Caco-2 (cell line): Measurements from ENCODE around the gene TTLL8. TPM values are rescaled to one million over a fixed set of nuclear protein-coding genes. Genes with fewer than 3 reads are reported as not detected.
A peak's percentile ranks its signal among the peaks of the same experiment; 100 is the strongest.

Experiments used
- BruUV-seq: library from RNA; stranded (reverse); fragments of 400-500 nt; replicated peaks from 2 replicates; lab custom pipeline; 2021; lab: Mats Ljungman, UMichigan
- CTCF ChIA-PET: fragments of 300-600 bp; sonication (Branson Sonifier 250); formaldehyde crosslinking; loops from one replicate; lab custom pipeline; 2022; ENCODE audit warnings: antibody characterized with exemption; lab: Charles Lee
- POLR2A ChIA-PET: fragments of 300-600 bp; sonication (Branson Sonifier 250); formaldehyde crosslinking; loops from one replicate; lab custom pipeline; 2022; ENCODE audit warnings: antibody characterized with exemption; lab: Charles Lee
- DNase-seq, 2 experiments: peaks; one replicate each; pipeline versions ENCODE4 v3.0.0 to v3.0.0-alpha.2; 2020 to 2022
- H3K27me3 ChIP-seq: replicated peaks from 2 replicates; pipeline ENCODE4 v1.6.0; 2011; ENCODE audit warnings: low read length; ENCODE audit not compliant: control insufficient read depth, insufficient read depth
- H3K36me3 ChIP-seq: 2 replicates; pipeline ENCODE4 v1.5.1; 2011; ENCODE audit warnings: low read length; ENCODE audit not compliant: control insufficient read depth, insufficient read depth
- H3K4me1 ChIP-seq: fragments of 250-450 bp; sonication (Bioruptor Pico); 2 replicates; pipeline ENCODE4 v1.5.1; 2020; ENCODE audit warnings: mild to moderate bottlenecking
- H3K4me3 ChIP-seq: 2 replicates; pipeline ENCODE4 v1.5.1; 2011; ENCODE audit warnings: low read depth, mild to moderate bottlenecking, control low read depth, low read length
- H3K9me3 ChIP-seq: fragments of 250-450 bp; sonication (Bioruptor Pico); 2 replicates; pipeline ENCODE4 v1.5.1; 2020; ENCODE audit warnings: mild to moderate bottlenecking, moderate library complexity
- H3K27ac Mint-ChIP-seq: one replicate; pipeline ENCODE4 v1.8.0; 2022; ENCODE audit warnings: mixed read lengths; ENCODE audit not compliant: unreplicated experiment
- H3K27me3 Mint-ChIP-seq: one replicate; pipeline ENCODE4 v1.8.0; 2022; ENCODE audit warnings: mixed read lengths; ENCODE audit not compliant: insufficient read depth, unreplicated experiment
- H3K36me3 Mint-ChIP-seq: one replicate; pipeline ENCODE4 v1.8.0; 2022; ENCODE audit warnings: mild to moderate bottlenecking, mixed read lengths; ENCODE audit not compliant: insufficient read depth, unreplicated experiment
- H3K4me1 Mint-ChIP-seq: one replicate; pipeline ENCODE4 v1.8.0; 2022; ENCODE audit warnings: low read depth, mixed read lengths; ENCODE audit not compliant: unreplicated experiment
- H3K4me3 Mint-ChIP-seq: one replicate; pipeline ENCODE4 v1.8.0; 2022; ENCODE audit warnings: mild to moderate bottlenecking, moderate library complexity, mixed read lengths; ENCODE audit not compliant: unreplicated experiment
- H3K9me3 Mint-ChIP-seq: one replicate; pipeline ENCODE4 v1.8.0; 2022; ENCODE audit warnings: mixed read lengths; ENCODE audit not compliant: unreplicated experiment
- CTCF ChIP-seq, 2 experiments: fragments of 200-600 bp in 1 of 2; IDR thresholded peaks; 1 replicate in 1 of 2; 2 replicates in 1 of 2; pipeline versions ENCODE4 v1.5.1 to v1.8.0; 2011 to 2022; ENCODE audit warnings: antibody characterized with exemption in 1 of 2, control low read depth in 1 of 2, inconsistent platforms in 1 of 2, low read depth in 1 of 2, low read length in 1 of 2, mild to moderate bottlenecking in 1 of 2, moderate library complexity in 1 of 2; ENCODE audit not compliant: insufficient read depth in 1 of 2, severe bottlenecking in 1 of 2, unreplicated experiment in 1 of 2
- intact Hi-C: fragments of 100-400 bp; cut with micrococcal nuclease; formaldehyde crosslinking; loops from one replicate; pipeline ENCODE4 v1.10.0; 2022; ENCODE audit not compliant: unreplicated experiment
- total RNA-seq: library from RNA; stranded (reverse); gene quantifications from 2 replicates; pipeline ENCODE4 v1.2.3, GENCODE V29; 2022

TTLL8 gene
- total RNA-seq, 1 experiment from 2014 or later, result not detected

GRCh38 chr22:49972163-49973017 lies 85.7 kb downstream of the TTLL8 start:
- intact Hi-C loops, result no loop called here
- Mint-ChIP-seq H3K9me3 (no peaks in the 10 kb centered on the region), H3K4me1 (no peaks in the 10 kb centered on the region), H3K27me3 (no peaks in the 10 kb centered on the region), H3K36me3 (peaks cover 14% of the 10 kb centered on the region), H3K4me3 (no peak overlapping the region), H3K27ac (no peak overlapping the region)
- H3K27me3 ChIP-seq, result no peaks in the 10 kb centered on the region
- no peaks in the 10 kb centered on the region for H3K36me3 ChIP-seq
- DNase-seq, result peak in 1 of 2 experiments; percentile 33
- ChIA-PET CTCF (no interaction called here), POLR2A (interaction anchor here (0.7 to 2.3 kb wide), 5 partner anchors 11 to 58 kb away, joined by 4 to 24 read pairs (median 6); partner anchors contain the start of genes ALG12 and CRELD2)
- no peaks in the 10 kb centered on the region for H3K9me3 ChIP-seq
- H3K4me3 ChIP-seq, result peak overlapping the region; percentile 59
- no peak for TF ChIP-seq CTCF (IDR thresholded peaks at IDR 0.05; ENCODE audit: insufficient read depth in 1 of 2, low read depth in 1 of 2, low read length in 1 of 2, severe bottlenecking in 1 of 2, unreplicated experiment in 1 of 2)
- no TSS peak for BruUV-seq
- H3K4me1 ChIP-seq, result peaks cover 12% of the 10 kb centered on the region

GRCh38 chr22:49971232-49972162 lies 86.6 kb downstream of the TTLL8 start:
- intact Hi-C loops, result no loop called here
- Mint-ChIP-seq H3K27me3 (no peaks in the 10 kb centered on the region), H3K9me3 (no peaks in the 10 kb centered on the region), H3K36me3 (peaks cover 21% of the 10 kb centered on the region), H3K4me3 (peak overlapping the region; percentile 72), H3K4me1 (no peaks in the 10 kb centered on the region), H3K27ac (peak overlapping the region; percentile 86)
- BruUV-seq, result TSS peak; percentile 51
- peaks cover 21% of the 10 kb centered on the region for H3K4me1 ChIP-seq
- H3K27me3 ChIP-seq, result no peaks in the 10 kb centered on the region
- ChIA-PET CTCF (no interaction called here), POLR2A (interaction anchor here (0.7 to 2.3 kb wide), 6 partner anchors 12 to 59 kb away, joined by 4 to 24 read pairs (median 5); partner anchors contain the start of genes ALG12 and CRELD2)
- H3K9me3 ChIP-seq, result no peaks in the 10 kb centered on the region
- TF ChIP-seq CTCF (IDR thresholded peaks at IDR 0.05; ENCODE audit: insufficient read depth in 1 of 2, low read depth in 1 of 2, low read length in 1 of 2, severe bottlenecking in 1 of 2, unreplicated experiment in 1 of 2), result no peak
- peak; percentile 86 to 90 for DNase-seq
- H3K36me3 ChIP-seq, result no peaks in the 10 kb centered on the region
- H3K4me3 ChIP-seq, result peak overlapping the region; percentile 59
